Fibroblast of skin of abdomen (primary cell): Measurements from ENCODE around the gene NBPF6. TPM values are rescaled to one million over a fixed set of nuclear protein-coding genes. Genes with fewer than 3 reads are reported as not detected.
"Not testable (repeated sequence)": the region's sequence is repeated elsewhere in the genome, so short reads cannot be mapped to it uniquely, and the experiment has no call there.

Experiments used
- DNase-seq: peaks from one replicate; pipeline ENCODE4 v3.0.0-alpha.2; 2013
- polyA plus RNA-seq, 2 experiments: library from polyadenylated mRNA; unstranded; fragments of 120-200 nt; gene quantifications; one replicate each; pipeline ENCODE4 v1.2.1, GENCODE V29; 2013; ENCODE audit not compliant: insufficient read length in 2 of 2

NBPF6 gene
- polyA plus RNA-seq (2013, experiment 1 of 2; ENCODE audit: insufficient read length), result not detected
- not detected for polyA plus RNA-seq (2013, experiment 2 of 2; ENCODE audit: insufficient read length)

DNA sequence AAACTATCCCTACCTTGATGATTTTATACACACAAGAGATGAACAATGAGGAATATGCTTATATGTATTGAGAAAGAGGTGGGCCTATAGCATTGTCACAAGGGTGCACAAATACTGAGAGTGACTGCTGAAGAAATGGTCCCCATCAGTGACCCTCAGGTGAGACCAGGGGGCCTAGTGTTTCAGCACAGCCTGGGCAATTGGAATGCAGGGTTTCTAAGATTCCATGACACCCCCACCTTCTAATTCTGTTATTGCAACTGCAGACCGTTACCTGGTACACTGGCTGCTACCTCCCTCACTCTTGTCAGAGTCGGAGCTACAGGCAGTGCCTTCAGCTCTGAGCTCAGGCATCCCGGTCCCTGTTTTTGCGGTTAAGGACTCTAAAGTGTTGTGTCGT, at the start of gene NBPF6:
TSS of gene NBPF6 (plus strand) at position 301 of the 400 bp plus-strand sequence. CDS start 259 bp downstream, outside the sequence.
- not testable (repeated sequence) for DNase-seq

DNA sequence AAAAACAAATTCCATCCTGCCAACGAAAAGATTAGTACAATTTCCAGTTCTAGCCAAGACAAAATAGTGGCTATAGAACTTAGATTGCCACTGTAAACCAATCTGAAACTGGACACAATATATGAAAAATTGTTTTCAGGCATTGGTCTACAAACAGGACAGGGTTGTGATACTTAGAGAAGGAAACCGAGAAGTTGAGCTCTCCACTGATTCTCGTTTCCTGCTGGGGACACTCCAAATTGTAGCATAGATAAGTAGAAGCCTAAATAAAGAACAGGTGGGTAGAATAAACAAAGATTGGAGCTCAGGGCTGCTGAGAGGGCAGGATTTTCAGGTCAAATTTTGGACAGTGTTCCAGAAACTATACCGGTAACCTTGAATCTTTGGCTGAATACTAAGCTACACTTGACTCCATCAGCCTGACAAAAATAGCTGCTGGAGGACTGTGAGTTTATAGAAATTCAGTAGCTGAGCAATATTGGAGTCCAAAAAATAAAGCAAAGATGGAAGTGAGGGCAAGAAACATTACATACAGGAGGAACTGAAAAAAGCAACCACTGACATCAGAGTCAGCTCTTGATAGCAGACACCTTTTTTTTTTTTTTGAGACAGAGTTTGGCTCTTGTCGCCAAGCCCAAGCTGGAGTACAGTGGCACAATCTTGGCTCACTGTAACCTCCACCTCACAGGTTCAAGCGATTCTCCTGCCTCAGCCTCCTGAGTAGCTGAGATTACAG, 38.9 kb upstream of the NBPF6 start:
- not testable (repeated sequence) for DNase-seq

- DNase-seq, result not testable (repeated sequence)
These were observed 30.0 kb upstream of the NBPF6 start for GRCh38 chr1:108420129-108420528.

DNA sequence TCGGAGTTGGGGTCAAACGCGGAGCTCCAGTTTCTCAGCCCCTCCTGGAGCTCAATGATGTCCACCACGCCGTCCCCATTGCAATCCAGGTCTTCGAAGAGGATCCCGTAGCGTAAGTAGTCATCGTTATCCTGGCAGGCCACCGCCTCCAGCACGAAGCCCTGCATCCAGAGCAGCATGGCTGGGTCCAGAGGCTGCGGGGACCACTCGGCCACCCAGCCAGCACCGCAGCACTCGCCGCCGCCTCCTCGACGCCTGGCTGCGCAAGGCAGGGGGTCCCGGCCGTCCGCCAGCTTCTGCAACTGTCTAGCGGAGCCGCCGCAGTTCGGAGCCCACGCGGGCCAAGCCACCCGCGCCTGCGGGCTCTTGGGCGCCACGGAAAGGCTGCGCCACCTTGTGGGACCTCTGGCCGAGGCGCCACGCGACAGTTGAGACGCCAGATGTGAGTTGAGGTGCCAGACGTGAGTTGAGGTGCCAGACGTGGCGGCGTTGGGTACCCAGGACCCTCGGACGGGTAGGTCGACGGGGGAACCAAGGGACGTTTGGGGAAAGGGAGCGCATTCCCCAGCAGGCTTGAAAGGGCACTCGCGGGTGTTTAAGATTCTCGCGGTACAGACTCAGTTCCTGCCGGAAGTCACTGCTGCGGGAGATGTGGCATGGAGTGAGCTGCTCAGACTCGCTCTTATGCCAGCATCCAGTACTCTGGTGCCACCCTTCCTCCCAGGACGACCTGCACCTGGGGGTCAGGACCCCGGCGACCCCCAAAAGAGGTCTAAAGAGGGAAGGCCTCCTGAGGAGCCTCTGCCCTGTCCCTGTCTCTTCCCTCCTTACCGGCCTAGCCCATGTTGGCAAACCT, 28.9 kb upstream of the NBPF6 start:
- DNase-seq, result not testable (repeated sequence)

DNA sequence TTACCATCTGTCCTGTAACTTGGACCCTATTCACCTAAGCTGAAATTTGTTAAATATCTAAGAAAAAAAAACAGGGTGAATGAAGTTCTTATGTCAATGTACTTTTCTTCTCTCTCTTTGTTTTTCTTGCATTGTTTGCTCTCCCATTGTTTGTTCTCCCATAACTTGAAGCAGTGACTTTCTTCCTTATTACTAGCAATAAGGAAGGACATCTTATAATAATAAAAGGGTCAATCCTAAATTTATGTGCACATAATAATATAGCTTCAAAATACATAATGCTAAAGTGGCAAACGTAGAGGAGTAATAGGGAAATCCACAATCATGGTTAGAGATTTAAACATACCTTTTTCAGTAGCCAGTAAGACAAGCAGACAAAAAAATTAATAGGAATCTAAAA, 23.3 kb upstream of the NBPF6 start:
- not testable (repeated sequence) for DNase-seq

DNA sequence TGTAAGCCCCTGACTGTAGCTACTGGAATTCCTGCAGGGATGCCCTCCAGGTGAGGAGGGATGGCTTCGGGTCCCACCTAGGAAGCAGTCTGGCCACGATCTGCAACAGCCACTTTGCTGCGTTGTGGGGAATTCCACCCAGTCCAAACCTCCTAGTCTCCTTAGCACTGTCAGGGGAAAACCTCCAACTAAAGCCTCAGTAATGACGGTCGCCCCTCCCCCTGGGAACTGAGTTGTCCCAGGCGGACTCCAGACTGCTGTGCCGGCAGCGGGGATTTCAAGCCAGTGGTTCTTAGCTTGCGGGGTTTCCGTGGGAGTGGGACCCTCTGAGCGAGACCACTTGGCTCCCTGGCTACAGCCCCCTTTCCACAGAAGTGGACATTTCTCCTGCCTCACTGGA, 18.1 kb upstream of the NBPF6 start:
- DNase-seq, result not testable (repeated sequence)

GRCh38 chr1:108433404-108433803, 16.7 kb upstream of the NBPF6 start:
- not testable (repeated sequence) for DNase-seq

DNA sequence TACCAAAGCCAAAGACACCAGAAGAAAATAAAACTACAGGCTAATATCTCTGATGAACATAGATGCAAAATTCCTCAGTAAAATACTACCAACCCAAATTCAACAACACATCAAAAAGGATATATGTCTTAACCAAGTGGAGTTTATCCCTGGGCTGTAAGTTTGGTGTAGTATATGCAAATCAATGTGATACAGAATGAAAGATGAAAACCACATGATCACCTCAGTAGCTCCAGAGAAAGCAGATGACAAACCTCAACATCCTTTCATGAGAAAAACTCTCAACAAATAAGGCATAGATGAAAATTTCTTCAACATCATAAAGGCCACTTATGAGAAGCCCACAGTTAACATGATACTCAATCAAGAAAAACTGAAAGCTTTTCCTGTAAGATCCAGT, 11.6 kb upstream of the NBPF6 start:
- not testable (repeated sequence) for DNase-seq

DNA sequence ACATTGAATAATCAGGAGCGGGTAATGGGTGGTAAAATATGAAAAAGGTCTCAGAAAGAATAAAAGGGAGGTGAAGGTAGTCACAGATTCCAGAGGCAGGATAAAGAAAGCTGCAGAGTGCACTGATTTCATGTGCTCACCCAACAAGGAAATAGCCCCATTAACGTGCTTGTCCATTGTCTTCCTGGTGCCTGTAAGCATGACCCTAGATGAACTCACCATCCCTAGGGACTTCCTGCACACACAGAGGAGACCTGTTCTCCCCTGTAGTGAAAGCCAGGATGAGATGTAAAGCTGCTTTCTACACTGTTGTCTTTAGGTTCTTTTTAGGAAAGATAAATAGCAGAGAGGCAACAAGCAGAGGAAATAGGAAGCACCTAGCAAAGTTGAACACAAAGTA, 4.4 kb downstream of the NBPF6 start:
- DNase-seq, result not testable (repeated sequence)

GRCh38 chr1:108458661-108459060, 8.5 kb downstream of the NBPF6 start:
- not testable (repeated sequence) for DNase-seq

DNA sequence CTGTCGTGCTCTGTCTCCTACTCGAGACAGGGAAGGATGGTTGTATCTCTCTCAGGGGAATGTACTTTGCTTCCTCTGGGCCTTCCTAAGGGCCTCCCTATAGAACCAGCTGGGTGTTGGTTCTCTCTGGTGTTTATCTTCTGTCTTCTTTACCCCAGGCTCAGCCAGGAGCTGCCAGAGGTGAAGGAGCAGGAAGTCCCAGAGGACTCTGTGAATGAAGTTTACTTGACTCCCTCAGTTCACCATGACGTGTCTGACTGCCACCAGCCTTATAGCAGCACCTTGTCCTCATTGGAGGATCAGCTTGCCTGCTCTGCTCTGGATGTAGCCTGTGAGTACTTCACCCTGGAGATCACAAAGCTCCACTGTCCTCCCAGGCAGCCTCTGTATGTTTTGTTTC, 11.6 kb downstream of the NBPF6 start:
- not testable (repeated sequence) for DNase-seq

DNA sequence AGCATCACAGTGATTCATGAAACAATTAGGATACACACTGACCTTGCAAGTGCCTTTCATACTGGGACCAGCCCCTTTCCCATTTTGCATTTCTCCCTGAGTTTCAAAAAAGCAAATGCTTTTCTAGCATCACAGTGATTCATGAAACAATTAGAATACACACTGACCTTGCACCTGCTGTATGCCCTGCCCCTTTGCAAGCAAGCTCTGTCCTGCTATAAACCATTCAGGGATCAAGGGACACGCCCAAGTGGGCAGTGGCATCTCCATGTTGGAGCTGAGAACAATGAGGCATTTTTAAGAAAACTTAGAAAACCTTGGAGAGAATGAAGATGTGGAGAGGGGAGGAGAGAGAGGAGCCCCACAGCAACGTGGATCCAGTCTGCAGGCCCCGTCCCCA, 13.8 kb downstream of the NBPF6 start:
- DNase-seq, result not testable (repeated sequence)

DNA sequence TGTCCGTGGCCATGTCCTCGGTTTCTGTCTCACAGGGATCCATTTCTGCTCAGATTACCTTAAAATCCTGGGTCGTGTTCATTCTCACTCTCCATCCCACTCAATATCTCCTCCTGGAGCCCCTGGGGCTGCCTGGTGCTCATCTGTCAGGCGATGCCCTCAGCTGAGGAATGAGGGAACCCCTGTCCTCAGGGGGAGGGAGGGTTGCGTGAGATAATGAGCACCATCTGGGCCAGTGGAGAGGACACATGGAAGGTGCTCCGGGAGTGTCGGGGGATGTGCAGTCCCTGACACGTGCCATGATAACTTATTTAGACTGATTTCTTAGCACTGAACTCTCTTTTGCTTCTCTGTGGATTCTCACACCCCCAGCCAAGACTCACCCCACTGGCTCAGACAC, 16.0 kb downstream of the NBPF6 start:
- DNase-seq, result not testable (repeated sequence)

- DNase-seq, result not testable (repeated sequence)
These were observed 17.0 kb downstream of the NBPF6 start for GRCh38 chr1:108467155-108467554.

- DNase-seq, result not testable (repeated sequence)
These were observed 20.6 kb downstream of the NBPF6 start for GRCh38 chr1:108470750-108471149.

GRCh38 chr1:108474516-108474915, 24.4 kb downstream of the NBPF6 start:
- not testable (repeated sequence) for DNase-seq

- DNase-seq, result no peak
These were observed 28.4 kb downstream of the NBPF6 start for GRCh38 chr1:108478429-108479015.

DNA sequence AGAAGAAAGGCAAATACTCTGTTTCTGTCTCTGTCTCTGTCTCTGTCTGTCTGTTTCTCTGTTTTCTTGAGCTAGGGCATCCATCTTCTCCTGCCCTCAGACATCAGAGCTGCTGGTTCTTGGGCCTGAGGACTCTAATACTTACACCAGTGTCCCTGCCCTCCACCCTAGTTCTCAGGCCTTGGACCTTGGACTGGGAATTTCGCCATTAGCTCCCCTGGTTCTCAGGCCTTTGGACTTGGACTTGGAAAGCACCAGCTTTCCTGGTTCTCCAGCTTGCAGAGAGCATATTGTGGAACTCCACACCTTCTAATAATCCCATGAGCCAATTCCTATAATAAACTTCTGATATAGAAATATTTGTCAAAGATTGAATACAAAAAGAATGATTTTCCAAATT, 32.6 kb downstream of the NBPF6 start:
- no peak for DNase-seq

- DNase-seq, result not testable (repeated sequence)
These were observed 35.8 kb downstream of the NBPF6 start for GRCh38 chr1:108485990-108486389.

- DNase-seq, result not testable (repeated sequence)
These were observed 36.6 kb downstream of the NBPF6 start for GRCh38 chr1:108486707-108487106.

DNA sequence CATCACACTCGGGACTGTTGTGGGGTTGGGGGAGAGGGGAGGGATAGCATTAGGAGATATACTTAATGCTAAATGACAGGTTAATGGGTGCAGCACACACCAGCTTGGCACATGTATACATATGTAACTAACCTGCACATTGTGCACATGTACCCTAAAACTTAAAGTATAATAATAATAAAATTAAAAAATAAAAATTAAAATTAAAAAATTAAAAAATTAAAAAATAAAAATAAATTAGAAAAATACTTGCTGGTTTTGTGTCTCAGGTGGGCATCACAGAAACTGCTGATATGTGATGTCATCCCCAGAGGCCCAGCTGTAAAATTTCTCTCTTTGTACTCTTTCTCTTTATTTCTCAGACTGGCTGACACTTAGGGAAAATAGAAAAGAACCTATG, 44.9 kb downstream of the NBPF6 start:
- DNase-seq, result not testable (repeated sequence)

- DNase-seq, result not testable (repeated sequence)
These were observed 46.7 kb downstream of the NBPF6 start for GRCh38 chr1:108496856-108497255.

DNA sequence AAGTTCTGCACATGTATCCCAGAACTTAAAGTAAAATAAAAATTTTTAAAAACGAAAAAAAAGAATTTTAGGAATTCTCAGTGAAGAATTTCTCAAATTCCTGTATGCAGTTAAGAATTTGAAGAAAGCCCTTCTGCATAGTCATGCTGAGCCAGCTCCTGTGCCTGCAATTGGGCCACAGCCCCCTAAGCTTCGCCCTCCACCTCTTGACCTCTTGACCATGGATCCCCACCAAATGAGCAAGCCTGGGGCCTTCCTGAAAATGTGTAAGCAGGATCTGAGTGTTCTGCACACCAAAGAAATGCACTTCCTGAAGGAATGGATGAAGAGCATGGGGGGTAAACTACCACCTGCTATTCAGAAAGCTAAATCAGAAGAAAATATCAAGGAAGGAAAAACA, 52.0 kb downstream of the NBPF6 start:
- no peak for DNase-seq
